NCI-H748 (cell line): Measurements from ENCODE around the gene RPL10.

Experiments
- DNase-seq: peaks from one replicate; lab custom pipeline; 2025; ENCODE audit not compliant: unreplicated experiment; lab: John Stamatoyannopoulos, UW

The RPL10 gene

DNA sequence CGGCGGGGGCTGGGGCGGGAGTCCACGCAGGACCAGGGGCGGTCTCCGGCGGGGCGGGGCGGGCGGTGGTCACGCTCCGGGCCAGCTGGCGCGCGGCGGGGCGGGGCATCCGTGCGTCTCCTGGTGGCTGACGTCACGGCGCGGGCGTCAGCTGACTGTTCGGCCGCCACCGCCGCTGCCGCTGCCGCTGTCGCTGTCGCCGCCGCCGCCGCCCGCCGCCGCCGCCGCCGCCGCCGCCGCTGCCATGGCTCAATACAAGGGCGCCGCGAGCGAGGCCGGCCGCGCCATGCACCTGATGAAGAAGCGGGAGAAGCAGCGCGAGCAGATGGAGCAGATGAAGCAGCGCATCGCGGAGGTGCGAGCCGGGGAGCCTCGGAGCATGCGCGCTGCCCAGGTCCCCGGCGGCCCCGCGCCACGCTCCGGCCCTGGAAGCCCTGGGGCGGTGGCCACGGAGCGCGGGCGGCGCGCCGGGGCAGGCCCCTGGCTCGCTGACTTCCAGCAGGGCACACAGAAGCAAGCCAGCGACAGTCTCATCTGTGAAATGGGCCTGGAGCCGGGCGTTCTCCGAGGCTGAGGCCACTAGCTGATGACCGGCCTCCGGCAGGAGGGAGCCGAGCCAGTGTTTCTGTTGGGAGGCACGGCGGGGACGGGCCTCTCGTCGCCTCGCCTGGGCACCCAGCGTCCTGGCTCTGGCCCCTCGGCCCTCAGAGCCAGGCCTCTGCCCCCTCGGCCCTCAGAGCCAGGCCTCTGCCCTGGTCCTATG, 46.0 kb downstream of the RPL10 start, which contains the start of gene FAM50A:
Gene FAM50A, plus strand, starts transcription at position 150 of the 763 bp plus-strand sequence. Its CDS starts 95 bp downstream, at position 245.
- peak; percentile 76 for DNase-seq

DNA sequence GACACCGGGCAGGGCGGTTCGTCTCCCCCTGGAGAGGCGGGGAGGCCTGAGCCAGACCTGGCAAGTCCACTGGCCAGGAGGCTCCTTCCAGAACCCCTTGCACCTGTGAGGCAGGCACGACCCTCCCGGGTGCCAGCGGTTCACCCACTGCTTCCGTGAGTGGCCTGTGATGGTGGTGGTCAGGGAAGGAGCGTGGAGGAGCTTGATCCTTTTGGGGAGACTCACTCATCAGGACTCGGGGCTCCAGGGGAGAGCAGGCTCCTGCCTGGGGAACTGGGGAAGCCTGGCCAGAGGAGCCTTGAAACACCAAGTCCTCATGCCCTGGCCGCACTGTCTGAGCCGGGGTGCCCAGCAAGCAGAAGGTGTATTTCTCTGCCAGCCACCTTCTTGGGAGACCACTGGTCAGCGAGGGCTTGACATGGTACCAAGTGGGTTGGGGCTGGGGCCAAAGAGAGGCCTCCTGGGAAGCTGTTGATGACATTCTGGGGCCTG, 46.6 kb downstream of the RPL10 start:
- no peak for DNase-seq

DNA sequence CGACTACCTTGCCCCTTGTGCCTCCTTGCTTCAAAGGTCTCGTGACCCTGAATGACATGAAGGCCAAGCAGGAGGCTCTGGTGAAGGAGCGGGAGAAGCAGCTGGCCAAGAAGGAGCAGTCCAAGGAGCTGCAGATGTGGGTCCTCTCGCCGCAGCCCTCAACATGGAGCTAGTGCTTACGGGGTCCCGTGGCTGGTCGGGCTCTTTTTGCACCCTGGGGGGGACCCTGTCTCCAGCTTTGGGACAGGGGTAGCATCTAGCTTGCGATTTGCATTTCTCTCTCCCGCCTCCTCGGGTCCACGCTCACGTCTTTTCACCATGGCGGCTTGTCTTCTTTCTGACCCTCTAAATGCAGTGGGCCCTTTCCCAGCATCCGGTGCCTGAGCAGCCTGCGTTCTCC, 47.6 kb downstream of the RPL10 start:
- DNase-seq, result no peak

DNA sequence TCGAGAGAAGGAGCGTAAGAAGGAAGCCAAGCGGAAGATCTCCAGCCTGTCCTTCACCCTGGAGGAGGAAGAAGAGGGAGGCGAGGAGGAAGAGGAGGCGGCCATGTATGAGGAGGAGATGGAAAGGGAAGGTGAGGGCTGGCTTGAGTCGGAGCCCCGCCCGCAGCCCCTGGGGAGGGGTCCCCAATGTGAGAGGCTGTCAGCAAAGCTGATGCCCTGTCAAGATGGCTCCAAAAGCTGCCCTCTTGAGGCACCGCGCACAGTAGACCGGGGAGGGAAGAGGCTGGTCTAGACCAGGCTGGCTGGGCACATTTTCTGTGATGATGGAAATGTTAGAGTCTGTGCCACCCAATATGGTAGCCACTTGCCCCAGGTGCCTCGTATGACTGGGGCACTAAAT, 48.3 kb downstream of the RPL10 start:
- no peak for DNase-seq

DNA sequence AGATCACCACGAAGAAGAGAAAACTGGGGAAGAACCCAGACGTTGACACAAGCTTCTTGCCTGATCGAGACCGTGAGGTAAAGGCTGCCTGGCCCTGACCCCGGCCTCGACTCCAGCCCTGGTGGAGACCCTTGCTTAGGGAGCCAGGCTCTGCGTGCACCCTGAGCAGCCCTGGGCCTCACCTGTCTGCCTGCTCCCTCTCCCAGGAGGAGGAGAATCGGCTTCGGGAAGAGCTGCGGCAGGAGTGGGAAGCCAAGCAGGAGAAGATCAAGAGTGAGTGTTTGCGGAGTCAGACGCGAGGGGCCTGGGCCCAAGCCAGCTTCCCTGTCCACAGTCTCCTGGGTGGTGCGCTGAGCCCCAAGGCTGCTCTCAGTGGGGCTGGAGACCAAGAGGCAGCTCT, 50.3 kb downstream of the RPL10 start:
- DNase-seq, result no peak

DNA sequence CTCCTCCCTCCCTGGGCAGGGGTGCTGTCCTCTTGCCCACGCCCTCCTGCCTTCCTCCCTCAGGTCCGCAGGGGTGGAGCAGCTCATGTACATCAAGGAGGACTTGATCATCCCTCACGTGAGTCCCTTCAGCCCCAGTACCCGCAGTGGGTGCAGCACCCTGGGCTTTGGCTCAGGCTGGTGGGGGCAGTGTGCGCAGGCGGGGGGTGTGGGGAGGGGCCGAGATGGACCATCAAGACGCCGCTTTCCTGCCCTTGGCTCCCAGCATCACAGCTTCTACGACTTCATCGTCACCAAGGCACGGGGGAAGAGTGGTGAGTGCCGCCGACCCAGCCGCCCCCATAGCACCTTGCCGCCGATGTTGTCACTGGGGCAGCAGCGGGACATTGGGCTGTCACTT, 51.4 kb downstream of the RPL10 start:
- DNase-seq, result no peak

DNA sequence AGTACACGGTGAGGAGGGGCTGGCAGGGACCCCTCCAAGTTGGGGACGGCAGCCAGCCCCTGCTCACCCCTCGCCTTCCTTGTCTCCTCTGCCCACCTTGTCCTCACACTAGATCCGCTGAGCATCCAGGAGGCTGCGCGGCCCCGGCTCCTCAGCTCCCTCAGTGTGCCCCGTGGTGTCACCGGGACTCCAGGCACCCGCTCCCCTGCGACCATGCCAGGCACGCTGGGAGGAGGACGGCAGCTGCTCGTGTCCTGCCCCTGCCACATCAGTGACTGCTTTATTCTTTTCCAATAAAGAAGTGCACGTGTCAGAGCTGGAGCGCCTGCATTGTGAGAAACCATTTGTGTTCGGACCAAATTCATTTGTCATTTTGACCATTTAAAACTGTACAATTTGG, 52.1 kb downstream of the RPL10 start:
- no peak for DNase-seq
